KBM-7 (cell line): Measurements from ENCODE around the gene PIGQ.
"Not testable (repeated sequence)": the region's sequence is repeated elsewhere in the genome, so short reads cannot be mapped to it uniquely, and the experiment has no call there.

Source experiments
- DNase-seq: peaks from one replicate; pipeline ENCODE4 v3.0.0-alpha.2; 2015
- in situ Hi-C: fragments of 300-500 bp; cut with MboI; formaldehyde crosslinking; loops from 2 replicates; pipeline ENCODE4 v1.14.3; 2020; ENCODE audit warnings: low sequenced_read_pairs, low pct_unique_long_range_greater_than_20kb, mixed read lengths

PIGQ gene

GRCh38 chr16:592518-593306 is 22.9 kb downstream of the PIGQ start:
- peak; percentile 78 for DNase-seq
- in situ Hi-C loops: no loop called here

- no peak for DNase-seq
- in situ Hi-C loops: no loop called here
Observed at GRCh38 chr16:593406-593805, 23.6 kb downstream of the PIGQ start.

GRCh38 chr16:593807-594206 is 24.0 kb downstream of the PIGQ start:
- in situ Hi-C loops: no loop called here
- no peak for DNase-seq

- no peak for DNase-seq
- in situ Hi-C loops: no loop called here
Observed at GRCh38 chr16:595094-595528, 25.3 kb downstream of the PIGQ start.

- in situ Hi-C loops: no loop called here
- DNase-seq: no peak
Observed at GRCh38 chr16:595942-596735, 26.4 kb downstream of the PIGQ start.

GRCh38 chr16:596736-597060 is 26.9 kb downstream of the PIGQ start:
- no peak for DNase-seq
- in situ Hi-C loops: no loop called here

GRCh38 chr16:597655-598054 is 27.9 kb downstream of the PIGQ start:
- DNase-seq, in situ Hi-C loops: not testable (repeated sequence)

GRCh38 chr16:598823-599739 is 29.3 kb downstream of the PIGQ start:
- in situ Hi-C loops: no loop called here
- no peak for DNase-seq

- DNase-seq: peak; percentile 37
- in situ Hi-C loops: no loop called here
Observed at GRCh38 chr16:600781-601180, 31.0 kb downstream of the PIGQ start.

- no peak for DNase-seq
- in situ Hi-C loops: no loop called here
Observed at GRCh38 chr16:603933-604332, 34.2 kb downstream of the PIGQ start.

- in situ Hi-C loops: no loop called here
- no peak for DNase-seq
Observed at GRCh38 chr16:606656-607307, 37.0 kb downstream of the PIGQ start.

GRCh38 chr16:608019-608418 is 38.3 kb downstream of the PIGQ start:
- in situ Hi-C loops: no loop called here
- no peak for DNase-seq

GRCh38 chr16:609316-609715 is 39.5 kb downstream of the PIGQ start:
- no peak for DNase-seq
- in situ Hi-C loops: no loop called here

- no peak for DNase-seq
- in situ Hi-C loops: no loop called here
Observed at GRCh38 chr16:609984-610383, 40.2 kb downstream of the PIGQ start.

GRCh38 chr16:610513-611381 is 41.0 kb downstream of the PIGQ start:
- in situ Hi-C loops: no loop called here
- peak; percentile 29 for DNase-seq

GRCh38 chr16:615122-615521 is 45.4 kb downstream of the PIGQ start:
- in situ Hi-C loops: no loop called here
- DNase-seq: no peak

- in situ Hi-C loops: no loop called here
- DNase-seq: no peak
Observed at GRCh38 chr16:616733-617586, 47.2 kb downstream of the PIGQ start.
